Adrenal gland (tissue), 12 donors: ENCODE data around the gene INHBA. TPM values are rescaled to one million over a fixed set of nuclear protein-coding genes. Genes with fewer than 3 reads are reported as not detected.

Experiments used
- DNase-seq, 7 donors: peaks; one replicate each; pipeline ENCODE4 v3.0.0-alpha.2; 2019 to 2020
- H3K27ac ChIP-seq, 5 donors: fragments of 200-600 bp; sonication (generic) in 4 of 5; 1 replicate in 3 of 5; 2 replicates in 2 of 5; pipeline versions ENCODE4 v1.5.1 to v1.8.0; 2016 to 2020; ENCODE audit warnings: mild to moderate bottlenecking in 1 of 5
- H3K27me3 ChIP-seq: fragments of 200-600 bp; 2 replicates; pipeline ENCODE4 v1.8.0; 2021
- H3K36me3 ChIP-seq, 2 donors: fragments of 200-600 bp; replicated peaks in 1 of 2; 1 replicate in 1 of 2; 2 replicates in 1 of 2; pipeline versions ENCODE4 v1.5.1 to v1.8.0; 2018 to 2022
- H3K4me1 ChIP-seq, 2 donors: fragments of 200-600 bp; replicated peaks in 1 of 2; 1 replicate in 1 of 2; 2 replicates in 1 of 2; pipeline versions ENCODE4 v1.5.1 to v1.8.0; 2018 to 2021
- H3K4me3 ChIP-seq, 4 donors: fragments of 200-600 bp; sonication (generic) in 3 of 4; one replicate each; pipeline ENCODE4 v1.5.1; 2016 to 2018
- H3K9me3 ChIP-seq, 3 donors: fragments of 200-600 bp; sonication (generic) in 1 of 3; replicated peaks in 1 of 3; 1 replicate in 2 of 3; 2 replicates in 1 of 3; pipeline versions ENCODE4 v1.5.1 to v1.8.0; 2016 to 2021
- POLR2A ChIP-seq, 2 donors: fragments of 450-650 bp; IDR thresholded peaks; one replicate each; pipeline ENCODE4 v1.6.1; 2017; ENCODE audit warnings: antibody characterized with exemption in 2 of 2, mild to moderate bottlenecking in 2 of 2, moderate library complexity in 1 of 2
- WGBS, 4 donors: extraction: QIAGEN DNeasy Blood & Tissue Kit in 2 of 4; methylation state at CpG; one replicate each; pipeline versions ENCODE4 v1.1.5 to v1.1.7; 2013 to 2017; 5-methylcytosine and 5-hydroxymethylcytosine counted together
- intact Hi-C, 2 donors: fragments of 100-400 bp; cut with DNase I; formaldehyde crosslinking; loops; one replicate each; pipeline versions ENCODE4 v1.14.1 to v1.15.0; 2022 to 2023
- polyA plus RNA-seq, 3 donors: library from polyadenylated mRNA; stranded (reverse); fragments of 200-250 nt in 2 of 3; fragments of 350-450 nt in 1 of 3; fragmentation: Illumina TruSeq in 1 of 3; extraction: RNeasy Lipid Tissue Mini Kit (QIAGEN cat#74804) in 1 of 3; gene quantifications; one replicate each; pipeline ENCODE4 v1.2.3, GENCODE V29; 2013 to 2014
- total RNA-seq, 9 donors: library from RNA; depleted of rRNA in 4 of 9; stranded (reverse); fragments of >200 nt in 4 of 9; fragments of 120-200 nt in 1 of 9; fragmentation: NEBNext Ultra II Directional in 1 of 9; extraction: Animal tissue kit (Norgen Biotek cat#: 25700) in 1 of 9; gene quantifications; one replicate each; pipeline versions ENCODE4 v1.1.0 to v1.2.4, GENCODE V29; 2013 to 2023
- TF ChIP-seq, protein P1 (sequence below), 6 experiments: fragments of 450-650 bp in 4 of 6; fragments of 200-600 bp in 2 of 6; sonication (generic) in 1 of 6; IDR thresholded peaks; 1 replicate in 5 of 6; 2 replicates in 1 of 6; pipeline versions ENCODE4 v1.5.1 to v1.8.0; 2016 to 2021; ENCODE audit warnings: antibody characterized with exemption in 6 of 6, mild to moderate bottlenecking in 2 of 6, moderate library complexity in 1 of 6
- donor health status: healthy with polysubstance abuse.
- donor health status: Bipolar disorder and iron deficiency.
- donor health status: DM: yes; HTN: yes; CAD: no.
- donor health status: DM: no; HTN: no; CAD: no.
- donor health status: DM: no; HTN: no; CAD: no.
- donor health status: DM: yes; HTN: yes; CAD: no.

Gene INHBA
- total and polyA plus RNA-seq, 12 donors, result 0.35 to 4.1 (median 0.89) TPM

DNA sequence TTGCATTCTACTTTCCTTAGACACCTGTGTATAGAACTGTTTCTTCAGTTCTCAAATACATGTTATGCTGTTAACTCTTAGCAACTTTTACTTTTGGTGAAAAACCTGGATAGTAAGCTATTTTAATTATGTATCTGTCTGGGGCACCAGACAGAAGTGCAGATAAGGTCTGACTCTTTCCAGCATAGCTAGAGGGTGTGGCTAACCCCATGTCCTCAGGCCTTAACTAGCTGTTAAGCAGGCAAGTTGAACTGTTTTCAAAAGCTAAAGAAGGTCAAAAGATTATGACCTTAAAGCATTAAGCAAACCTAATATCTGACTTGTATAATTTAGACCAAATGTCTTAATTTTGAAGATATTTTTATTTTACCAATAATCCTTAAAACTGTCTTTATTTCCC lies 45.1 kb upstream of the INHBA start:
- Histone ChIP-seq H3K36me3 (no peaks in the 10 kb centered on the region), H3K9me3 (no peaks in the 10 kb centered on the region), H3K4me1 (no peaks in the 10 kb centered on the region), H3K27ac (no peak overlapping the region), H3K27me3 (no peaks in the 10 kb centered on the region), H3K4me3 (no peak overlapping the region)
- TF ChIP-seq, protein P1, sequence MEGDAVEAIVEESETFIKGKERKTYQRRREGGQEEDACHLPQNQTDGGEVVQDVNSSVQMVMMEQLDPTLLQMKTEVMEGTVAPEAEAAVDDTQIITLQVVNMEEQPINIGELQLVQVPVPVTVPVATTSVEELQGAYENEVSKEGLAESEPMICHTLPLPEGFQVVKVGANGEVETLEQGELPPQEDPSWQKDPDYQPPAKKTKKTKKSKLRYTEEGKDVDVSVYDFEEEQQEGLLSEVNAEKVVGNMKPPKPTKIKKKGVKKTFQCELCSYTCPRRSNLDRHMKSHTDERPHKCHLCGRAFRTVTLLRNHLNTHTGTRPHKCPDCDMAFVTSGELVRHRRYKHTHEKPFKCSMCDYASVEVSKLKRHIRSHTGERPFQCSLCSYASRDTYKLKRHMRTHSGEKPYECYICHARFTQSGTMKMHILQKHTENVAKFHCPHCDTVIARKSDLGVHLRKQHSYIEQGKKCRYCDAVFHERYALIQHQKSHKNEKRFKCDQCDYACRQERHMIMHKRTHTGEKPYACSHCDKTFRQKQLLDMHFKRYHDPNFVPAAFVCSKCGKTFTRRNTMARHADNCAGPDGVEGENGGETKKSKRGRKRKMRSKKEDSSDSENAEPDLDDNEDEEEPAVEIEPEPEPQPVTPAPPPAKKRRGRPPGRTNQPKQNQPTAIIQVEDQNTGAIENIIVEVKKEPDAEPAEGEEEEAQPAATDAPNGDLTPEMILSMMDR (IDR thresholded peaks at IDR 0.05), result no peak
- TF ChIP-seq POLR2A (IDR thresholded peaks at IDR 0.05), result no peak
- DNase-seq, result no peak
- intact Hi-C loops, result no loop called here

DNA sequence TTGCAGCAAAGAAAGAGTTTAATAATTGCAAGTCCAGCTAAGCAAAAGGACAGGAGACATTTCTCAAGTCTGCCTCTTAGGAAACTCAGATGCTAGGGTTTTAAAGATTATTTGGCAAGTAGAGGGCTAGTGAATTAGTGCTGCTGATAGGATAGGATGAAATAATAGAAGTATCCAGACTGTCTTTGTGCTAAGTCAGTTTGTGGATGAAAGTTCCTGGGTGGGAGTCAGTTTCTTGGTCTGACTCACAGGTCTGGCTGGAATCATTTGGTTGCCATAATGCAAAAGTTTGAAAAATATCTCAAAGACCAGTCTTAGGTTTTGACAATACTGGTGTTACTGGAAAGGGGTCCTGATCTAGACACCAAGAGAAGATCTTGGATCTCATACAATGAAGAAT lies 42.6 kb upstream of the INHBA start:
- no peak for DNase-seq
- Histone ChIP-seq H3K4me3 (no peak overlapping the region), H3K27me3 (no peaks in the 10 kb centered on the region), H3K27ac (no peak overlapping the region), H3K9me3 (no peaks in the 10 kb centered on the region), H3K36me3 (no peaks in the 10 kb centered on the region), H3K4me1 (no peaks in the 10 kb centered on the region)
- intact Hi-C loops, result no loop called here
- no peak for TF ChIP-seq POLR2A (IDR thresholded peaks at IDR 0.05)
- TF ChIP-seq, protein P1 (IDR thresholded peaks at IDR 0.05), result no peak

DNA sequence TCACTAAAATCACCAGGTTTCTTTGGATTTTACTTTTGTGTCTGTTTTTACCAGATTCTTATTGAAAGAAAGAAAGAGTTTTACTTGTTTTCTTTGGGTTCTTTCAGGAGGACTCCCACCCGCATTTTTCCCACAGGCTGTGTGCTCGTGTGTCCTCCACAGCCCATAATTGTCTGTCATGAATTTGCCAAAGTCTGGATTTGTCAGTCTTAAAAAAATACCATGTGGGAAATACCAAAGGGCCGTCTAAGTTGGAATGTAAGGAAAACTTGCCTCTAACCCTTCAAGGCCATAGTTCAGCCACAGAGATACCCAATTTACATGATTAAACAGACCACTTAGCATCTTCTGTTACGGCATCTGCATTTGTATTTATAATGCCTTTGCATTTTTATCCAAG lies 41.3 kb upstream of the INHBA start:
- no peaks in the 10 kb centered on the region for H3K36me3 ChIP-seq

DNA sequence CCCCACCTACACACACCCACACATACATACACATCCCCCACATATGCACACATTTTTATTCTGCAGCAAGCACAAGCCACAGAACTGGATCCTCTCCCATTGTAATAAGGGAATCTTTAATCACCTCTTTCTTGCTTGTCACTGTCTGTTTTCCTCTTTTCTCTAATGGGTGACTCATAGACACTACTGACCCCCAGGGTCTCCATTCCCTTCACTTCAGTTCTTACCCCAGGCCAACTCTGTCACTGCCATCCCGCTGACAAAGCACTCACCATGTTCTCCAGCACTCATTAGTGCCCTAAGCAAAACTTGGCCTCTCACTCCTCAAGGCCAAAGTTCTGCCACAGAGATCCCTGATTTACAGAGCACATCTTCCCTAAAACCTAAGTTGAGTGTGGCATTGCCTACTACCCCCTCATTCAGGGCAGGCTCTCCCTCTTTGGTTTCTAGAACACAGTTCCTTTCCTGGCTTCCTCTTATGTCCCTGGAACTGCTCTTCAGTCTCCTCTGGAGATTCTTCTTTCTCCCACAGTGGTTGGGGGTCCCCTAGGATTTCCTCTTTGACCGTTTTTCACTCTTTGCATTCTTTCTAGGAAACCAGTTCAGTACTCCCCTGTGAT lies 39.6 kb upstream of the INHBA start:
- no peaks in the 10 kb centered on the region for H3K4me1 ChIP-seq
- no peaks in the 10 kb centered on the region for H3K9me3 ChIP-seq
- no peaks in the 10 kb centered on the region for H3K36me3 ChIP-seq
- intact Hi-C loops, result no loop called here
- DNase-seq, result no peak
- H3K4me3 ChIP-seq, result no peak overlapping the region
- WGBS, 4 donors, result 55 to 80% (median 63%) methylated on average over 2 of the region's 2 CpGs
- no peaks in the 10 kb centered on the region for H3K27me3 ChIP-seq
- TF ChIP-seq, protein P1 (IDR thresholded peaks at IDR 0.05), result no peak
- no peak for TF ChIP-seq POLR2A (IDR thresholded peaks at IDR 0.05)
- H3K27ac ChIP-seq, result no peak overlapping the region

More for the DNA sequence above, 41.3 kb upstream of the INHBA start:
- Histone ChIP-seq H3K4me1 (no peaks in the 10 kb centered on the region), H3K27ac (no peak overlapping the region), H3K27me3 (no peaks in the 10 kb centered on the region), H3K9me3 (no peaks in the 10 kb centered on the region), H3K4me3 (no peak overlapping the region)
- TF ChIP-seq, protein P1 (IDR thresholded peaks at IDR 0.05), result no peak
- intact Hi-C loops, result no loop called here
- DNase-seq, result no peak
- 52 to 72% (median 63%) methylated on average over 4 of the region's 4 CpGs for WGBS, 4 donors
